Measurements from ENCODE around the gene CYP4V2.

- TF ChIP-seq EZH2 (IDR thresholded peaks at IDR 0.05; ENCODE audit: borderline replicate concordance, low read length): no peak
- TF ChIP-seq CTCF (conservative IDR thresholded peaks at IDR 0.05 in 1 of 2, IDR thresholded peaks at IDR 0.05 in 1 of 2; ENCODE audit: extremely low read depth in 1 of 2, insufficient read depth in 1 of 2, low read depth in 1 of 2, low read length in 2 of 2): no peak
These were observed 26.4 kb downstream of the CYP4V2 start for GRCh38 chr4:186217733-186218293.
